ENCODE results near the gene AKR7A2.

The AKR7A2 gene

DNA sequence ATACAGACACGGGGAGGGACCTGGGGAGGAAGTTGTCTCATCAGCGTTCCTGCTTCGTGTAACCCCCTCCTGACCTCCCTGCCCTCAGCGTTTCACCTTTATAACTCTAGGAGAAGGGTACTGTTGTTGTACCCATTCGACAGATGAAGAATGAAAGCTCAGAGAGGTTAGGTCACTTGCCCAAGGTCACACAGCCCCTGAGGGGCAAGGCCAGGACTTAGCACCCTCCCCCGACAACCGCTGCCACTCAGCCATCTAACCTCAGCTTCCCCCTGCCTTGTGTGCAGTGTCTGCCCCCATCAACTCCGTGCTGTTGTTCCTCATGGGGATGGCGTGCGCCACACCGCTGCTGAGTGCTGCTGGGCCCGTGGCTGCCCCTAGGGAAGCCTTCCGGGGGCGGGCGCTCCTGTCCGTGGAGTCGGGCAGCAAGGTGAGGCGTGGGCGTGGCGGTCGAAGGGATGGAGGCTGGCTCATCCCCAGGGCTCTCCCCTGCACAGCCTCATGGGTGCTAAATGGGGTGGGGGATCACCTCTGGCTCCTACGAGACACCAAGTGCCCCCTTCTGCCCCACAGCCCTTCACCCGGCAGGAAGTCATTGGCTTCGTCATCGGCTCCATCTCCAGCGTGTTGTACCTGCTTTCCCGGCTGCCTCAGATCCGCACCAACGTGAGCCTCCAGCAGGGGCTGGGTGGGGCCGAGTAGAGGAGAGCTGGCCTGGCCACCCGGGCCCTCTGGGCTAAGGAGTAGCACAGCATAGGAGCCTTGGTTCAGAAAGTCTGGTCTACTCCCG, 14.2 kb upstream of the AKR7A2 start:
- DNase-seq (ENCODE audit: low read depth, low spot score): no peak

DNA sequence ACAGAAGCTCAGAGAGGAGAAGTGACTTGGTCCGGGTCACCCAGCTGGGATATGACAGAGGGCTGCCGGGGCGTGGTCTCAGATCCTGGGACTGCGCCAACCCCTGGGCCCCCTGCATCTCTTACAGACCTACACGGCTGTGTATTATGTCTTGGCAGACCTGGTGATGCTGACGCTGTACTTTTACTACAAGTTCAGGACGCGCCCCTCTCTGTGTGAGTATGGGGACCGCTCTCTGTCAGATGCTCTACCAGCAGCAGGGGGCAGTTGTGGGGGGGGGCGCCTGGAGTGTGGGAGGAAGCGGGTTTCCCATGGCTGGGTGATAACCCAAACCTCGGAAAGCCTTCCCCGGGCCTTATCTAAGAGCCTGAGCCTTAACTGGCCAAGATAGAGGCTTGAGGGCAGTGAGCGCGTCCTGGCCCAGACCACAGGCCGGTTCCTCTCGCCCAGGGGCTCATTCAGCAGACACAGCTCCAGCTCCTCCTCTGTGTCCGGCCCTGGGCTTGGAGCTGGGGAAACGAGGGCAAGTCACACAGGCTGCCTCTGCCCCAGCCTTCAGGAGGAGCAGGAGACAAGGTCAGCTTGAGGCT, 13.5 kb upstream of the AKR7A2 start:
- DNase-seq (ENCODE audit: low read depth, low spot score): no peak

DNA sequence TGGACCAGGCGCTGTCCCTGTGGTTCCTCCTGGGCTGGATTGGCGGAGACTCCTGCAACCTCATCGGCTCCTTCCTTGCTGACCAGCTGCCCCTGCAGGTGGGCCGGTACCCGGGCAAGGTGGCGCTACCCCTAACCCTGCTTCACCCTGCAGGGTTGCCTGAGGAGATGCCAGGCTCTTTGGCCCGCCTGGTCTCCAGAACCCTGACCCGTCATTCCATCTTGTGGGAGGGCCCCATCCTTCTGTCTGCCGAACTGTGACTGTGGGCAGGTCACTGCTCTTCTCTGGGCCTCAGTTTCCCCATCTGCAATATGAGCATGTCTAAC, 12.7 kb upstream of the AKR7A2 start:
- no peak for DNase-seq (ENCODE audit: low read depth, low spot score)

DNA sequence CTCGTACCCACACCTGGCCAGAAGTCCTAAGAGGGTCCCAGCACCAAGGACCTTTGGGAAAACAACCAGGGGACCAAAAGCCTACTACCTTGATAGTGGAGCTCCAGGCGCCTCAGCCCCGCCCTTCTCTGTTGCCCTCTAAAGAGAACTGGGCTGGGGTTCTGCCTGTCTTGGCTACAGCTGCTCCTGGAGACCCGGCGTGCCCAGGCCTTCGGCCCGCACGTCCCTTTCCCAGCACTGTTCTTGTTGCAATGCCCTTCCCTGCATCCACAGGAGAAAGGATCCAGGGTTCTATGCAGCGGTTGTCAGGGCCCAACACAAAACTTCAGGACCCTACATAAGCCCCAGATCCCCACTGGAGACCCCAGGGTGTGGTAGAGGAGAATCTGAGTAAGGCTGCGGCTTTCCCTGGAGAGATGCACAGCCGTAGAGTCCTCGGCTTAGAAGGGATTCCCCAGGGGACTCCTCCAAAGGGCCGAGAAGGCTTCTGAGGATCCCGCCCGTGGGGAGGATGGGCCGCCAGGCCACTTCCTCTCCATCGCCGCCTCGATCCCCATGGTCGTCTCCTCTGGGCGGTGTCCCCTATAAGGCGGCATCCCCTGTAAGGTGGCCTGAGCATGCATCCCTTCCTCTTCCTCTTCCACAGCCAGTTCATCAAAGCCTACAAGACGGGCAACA, 12.2 kb upstream of the AKR7A2 start:
- DNase-seq (ENCODE audit: low read depth, low spot score): no peak

DNA sequence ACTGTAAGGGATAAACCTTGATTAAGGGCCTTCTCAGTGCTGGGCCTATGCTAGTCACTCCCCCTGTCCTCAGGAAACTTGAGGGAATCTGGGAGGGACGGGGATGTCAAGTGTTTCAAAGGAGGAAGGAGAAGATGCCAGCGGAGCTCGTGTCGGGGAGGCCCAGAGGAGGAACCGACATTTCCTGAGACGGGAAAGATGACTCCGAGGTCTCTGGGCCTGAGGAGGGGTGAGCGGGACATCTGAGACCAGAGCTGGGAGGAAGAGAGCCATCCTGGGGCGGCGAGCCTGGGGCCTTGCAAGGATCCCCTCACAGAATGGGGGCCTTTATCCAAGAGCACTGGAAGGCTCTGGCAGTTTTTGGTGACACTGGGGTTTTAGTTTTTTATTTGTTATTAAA, 10.5 kb upstream of the AKR7A2 start:
- no peak for DNase-seq (ENCODE audit: low read depth, low spot score)

DNA sequence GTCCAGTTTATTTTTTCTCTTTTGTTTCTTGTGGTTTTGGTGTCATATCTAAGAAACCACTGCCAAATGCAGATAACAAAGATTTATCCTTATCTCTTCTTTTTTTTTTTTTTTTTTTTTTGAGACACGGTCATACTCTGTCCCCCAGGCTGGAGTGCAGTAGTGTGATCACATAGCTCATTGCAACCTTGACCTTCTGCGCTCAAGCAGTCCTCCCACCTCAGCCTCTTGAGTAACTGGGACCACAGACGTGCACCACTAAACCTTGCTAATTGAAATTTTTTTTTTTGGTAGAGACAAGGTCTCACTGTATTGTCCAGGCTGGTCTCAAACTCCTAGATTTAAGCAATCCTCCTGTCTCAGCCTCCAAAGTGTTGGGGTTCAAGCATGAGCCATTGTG, 9.1 kb upstream of the AKR7A2 start:
- no peak for DNase-seq (ENCODE audit: low read depth, low spot score)

DNA sequence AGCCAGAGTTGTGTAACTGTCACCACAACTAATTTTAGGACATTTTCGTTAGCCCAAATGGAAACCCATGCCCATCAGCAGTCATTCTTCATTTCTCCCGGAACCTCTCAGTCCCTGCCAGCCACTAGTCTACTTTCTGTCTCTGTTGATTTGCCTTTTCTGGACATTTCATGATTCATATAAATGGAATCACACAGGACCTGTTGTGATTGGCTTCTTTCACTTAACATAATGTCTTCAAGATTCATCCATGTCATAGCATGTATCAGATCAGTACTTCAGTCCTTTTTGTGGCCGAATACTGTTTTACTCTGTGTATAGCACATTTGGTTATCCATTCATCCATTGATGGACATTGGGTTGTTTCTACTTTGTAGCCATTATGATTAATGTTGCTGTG, 7.3 kb upstream of the AKR7A2 start:
- DNase-seq (ENCODE audit: low read depth, low spot score): no peak

DNA sequence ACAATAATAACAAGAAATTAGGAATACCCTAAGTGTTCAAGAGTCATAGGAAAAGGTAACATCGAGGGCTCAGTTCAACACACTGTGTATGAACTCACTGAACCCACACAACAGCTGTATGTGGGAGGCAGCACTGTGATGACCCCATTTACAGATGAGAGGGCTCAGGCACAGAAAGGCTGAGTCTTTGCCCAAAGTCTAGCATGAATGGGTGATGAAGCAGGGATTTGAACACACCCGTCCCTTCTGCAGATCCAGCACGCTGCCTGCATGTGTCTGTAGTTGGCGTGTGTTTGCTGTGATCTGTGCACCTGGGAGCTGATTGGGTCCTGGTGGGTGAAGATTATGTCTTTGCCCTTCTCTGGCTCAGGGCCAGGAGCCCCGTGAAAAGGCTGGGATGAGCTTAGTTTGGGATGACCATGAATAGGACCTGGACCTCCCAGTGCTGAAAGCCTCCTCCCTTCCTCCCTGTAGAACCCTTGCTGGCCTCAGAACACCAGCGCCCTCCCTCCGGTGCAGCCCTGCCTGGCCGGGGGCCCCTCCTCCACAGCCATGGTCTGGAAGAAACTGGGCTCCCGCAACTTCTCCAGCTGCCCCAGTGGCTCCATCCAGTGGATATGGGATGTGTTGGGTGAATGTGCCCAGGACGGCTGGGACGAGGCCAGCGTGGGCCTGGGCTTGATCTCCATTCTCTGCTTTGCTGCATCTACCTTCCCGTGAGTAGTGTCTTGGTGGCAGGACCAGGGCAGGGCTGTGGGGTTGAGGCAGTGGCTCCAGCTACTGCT, 5.4 kb upstream of the AKR7A2 start:
- no peak for DNase-seq (ENCODE audit: low read depth, low spot score)

DNA sequence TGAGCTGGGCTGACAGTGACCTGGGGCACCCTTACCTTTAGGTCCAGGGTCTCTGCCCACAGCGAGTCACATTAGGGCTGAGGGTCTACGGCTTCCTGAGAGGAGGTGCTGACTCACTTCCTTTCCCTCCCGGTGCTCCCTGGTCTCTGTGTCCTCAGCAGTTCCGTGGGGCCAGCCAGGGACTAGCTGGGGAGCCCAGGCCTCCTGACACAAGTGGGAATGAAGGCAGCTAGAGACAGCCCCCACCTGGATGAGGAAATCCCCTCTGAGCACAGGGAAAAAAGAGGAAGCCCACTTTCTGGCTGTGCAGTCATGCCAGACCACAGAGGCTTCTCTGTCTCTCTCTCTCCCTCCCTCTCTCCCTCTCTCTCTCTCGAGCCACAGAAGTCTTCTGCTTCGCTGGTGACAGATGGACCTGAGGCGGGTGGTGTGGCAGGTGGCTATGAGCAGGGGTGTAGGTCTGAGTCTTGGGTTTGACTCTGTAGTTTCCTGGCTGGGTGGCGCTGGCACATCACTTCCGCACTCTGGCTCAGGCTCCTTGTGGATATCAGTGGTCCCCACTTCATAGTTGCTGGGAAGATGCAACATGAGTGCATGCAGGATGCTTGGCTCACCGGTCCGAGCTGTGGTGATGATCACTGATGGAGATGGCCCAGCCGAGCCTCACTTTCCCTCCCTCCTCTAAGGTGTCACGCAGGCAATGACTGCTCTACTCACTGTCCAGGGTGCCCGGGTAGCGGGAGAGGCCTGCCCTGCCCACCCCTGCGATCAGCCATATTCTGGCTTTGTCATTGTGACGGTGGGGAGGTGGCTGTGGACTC, 3.6 kb upstream of the AKR7A2 start:
- no peak for DNase-seq (ENCODE audit: low read depth, low spot score)

DNA sequence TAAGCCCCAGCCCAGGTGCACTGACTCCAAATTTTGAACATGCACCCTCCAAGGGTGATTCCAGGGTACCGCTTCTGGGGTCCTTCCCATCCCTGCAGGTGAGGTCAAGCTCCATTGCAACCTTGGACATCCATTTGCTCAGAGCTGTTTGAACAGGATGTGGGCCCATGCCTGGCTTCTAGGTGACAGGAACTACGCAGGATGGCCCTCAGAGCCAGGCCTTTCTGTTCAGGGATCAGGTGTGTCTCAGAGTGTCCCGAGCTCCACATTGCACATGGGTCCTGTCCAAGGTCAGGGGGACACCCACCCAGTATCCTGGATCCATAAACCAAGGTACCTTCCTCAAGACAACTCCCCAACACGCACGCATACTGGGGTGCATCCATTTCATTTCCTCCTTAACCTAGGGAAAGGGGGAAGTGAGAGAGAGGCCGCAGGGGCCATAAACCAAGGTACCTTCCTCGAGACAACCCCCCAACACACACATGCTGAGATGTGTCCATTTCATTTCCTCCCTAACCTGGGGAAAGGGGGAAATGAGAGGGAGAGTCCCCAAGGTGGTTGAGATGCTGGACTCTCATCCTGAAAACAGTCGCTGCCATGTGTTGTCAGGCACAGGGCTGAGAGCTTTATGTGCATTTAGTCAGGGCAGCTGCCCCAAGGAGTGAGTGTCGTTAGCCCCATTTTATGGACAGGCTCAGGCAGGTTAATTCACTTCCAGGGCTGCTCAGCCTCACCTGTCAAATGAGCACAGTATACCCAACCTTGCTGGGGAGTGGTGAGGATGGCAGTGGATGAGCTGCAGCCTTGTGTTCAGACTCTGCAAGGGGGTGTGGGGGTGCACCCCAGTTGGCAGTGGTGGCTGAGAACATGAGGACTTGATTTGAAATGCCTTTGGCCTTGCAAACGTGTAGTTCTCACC, 2.3 kb upstream of the AKR7A2 start:
- no peak for DNase-seq (ENCODE audit: low read depth, low spot score)

DNA sequence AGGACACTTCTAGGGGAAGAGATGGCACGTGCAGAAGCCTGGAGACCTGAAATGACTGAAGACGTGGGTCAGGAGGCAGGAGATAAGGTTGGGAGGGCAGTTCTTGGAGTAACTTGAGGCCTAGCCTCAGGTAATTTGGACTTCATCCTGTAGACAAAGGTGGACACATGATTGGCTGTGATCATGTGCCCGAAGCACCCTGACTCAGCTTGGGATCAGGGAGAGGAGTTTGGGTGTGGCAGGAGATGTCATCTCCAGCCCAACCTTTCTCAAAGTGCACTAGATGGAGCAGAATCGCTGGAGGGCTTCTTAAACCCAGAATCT, 1.7 kb upstream of the AKR7A2 start:
- no peak for DNase-seq (ENCODE audit: low read depth, low spot score)

DNA sequence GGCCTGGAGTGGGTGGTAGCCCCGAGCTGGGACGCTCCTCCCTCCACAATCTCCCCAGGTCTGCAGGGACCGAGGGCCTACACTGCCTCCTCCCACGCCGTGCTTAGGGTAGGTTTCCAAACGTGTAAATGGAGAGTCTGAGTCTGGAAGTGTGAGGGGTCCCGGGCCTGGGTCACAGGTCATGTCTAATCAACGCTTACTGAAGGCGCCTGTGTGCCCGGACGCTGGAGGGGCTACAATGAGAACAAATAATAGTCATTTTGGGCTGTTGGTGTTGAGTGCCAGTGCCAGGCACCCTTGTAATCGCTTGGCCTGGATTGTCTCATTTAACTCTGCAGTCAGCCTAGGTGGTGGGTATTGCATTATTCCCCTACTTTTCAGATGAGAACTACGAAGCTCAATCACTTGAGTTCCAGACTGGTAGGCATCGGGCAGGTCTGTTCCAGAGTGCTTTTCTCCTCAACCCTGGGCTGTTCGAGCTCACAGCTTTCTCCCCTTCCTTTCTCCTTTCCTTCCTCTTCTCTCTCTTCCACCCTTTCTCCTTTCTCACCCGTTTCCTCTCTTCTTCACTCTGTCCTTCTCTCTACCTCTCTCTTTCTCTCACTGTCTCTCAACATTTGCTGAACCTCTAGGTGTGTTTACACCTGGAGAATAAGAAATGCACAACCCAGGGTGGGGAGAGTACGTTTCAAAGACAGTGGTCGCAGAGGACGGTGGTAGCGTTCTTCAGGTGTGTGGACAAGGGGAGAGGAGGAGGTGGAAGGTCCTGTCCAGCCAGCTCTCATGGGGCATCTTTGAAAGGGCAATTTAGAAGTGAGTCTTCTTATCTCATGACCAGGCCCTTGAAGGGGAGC, 1.1 kb upstream of the AKR7A2 start:
- no peak for DNase-seq (ENCODE audit: low read depth, low spot score)

DNA sequence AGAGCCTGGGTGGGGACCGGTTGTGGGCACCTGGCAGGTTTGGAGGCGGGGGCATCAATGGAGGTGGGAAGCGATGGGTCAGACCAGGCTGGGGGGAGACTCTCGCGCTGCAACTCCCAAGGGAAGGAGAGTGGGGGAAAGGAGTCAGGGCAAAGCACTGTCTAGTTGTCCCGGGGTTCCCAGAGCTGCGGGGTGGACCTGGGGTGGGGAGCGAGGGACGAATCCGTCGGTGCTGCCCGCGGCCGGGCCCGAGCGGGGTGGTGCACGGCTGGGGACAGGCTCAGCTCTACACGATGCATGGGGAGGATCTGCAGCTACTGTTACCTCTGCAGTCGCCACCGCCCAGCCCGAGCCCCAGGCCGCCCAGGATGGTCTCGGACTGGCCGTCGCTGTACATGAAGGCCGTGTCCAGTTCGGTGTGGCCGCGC, 427 bp downstream of the AKR7A2 start:
- DNase-seq (ENCODE audit: low read depth, low spot score): no peak

DNA sequence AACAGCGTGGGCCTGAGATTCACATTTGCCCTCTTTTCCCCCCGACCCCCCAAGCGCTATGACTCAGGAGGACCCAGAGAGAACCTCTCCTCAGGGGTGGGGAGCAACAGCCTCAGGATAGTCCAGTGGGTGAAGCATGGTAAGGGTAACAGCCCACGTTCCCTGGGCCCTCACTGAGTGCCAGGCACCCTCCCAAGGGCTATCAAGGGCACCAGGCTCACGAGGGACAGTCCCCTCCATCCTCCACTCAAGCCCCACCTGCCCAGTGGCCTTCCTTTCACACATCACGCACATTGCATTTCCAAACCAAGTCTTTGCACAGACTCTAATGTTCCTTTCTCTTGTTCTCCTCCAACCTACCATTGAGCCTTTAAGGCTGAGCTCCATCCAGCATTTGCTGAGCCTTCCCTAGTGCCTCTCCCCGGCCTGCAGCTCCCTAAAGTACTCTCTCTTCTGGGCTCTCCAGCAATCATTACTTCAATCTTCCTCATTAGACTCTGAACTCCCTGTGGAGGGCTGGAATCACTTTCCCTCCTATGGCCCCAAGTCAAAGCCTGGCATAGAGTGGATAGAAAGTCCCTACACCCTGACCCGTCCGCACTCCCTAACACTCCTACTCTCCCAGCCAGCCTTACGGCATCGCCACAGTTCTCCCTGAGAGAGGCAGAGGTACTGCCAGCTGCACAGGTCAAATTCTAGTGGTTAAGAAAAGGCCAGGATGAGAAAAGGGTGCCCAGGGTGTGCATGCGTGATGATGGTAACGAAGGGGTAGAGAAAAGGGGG, 1.0 kb downstream of the AKR7A2 start:
- DNase-seq (ENCODE audit: low read depth, low spot score): no peak

DNA sequence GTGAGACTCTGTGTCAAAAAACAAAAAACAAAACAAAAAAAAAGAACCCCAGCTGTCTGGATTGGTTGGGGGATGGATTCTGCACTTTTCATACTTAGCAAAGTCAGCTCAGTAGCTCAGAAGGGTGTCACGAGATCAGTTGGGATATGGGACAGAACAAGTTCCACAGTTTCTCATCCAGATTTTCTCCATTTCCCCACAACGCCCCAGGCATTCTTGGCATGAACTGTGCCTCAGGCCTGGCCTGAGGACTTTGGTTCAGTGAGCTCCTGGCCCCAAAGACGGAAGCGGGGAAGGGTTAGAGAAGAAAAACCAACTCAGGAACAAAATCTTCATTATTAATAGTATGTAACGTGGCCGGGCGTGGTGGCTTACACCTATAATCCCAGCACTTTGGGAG, 1.9 kb downstream of the AKR7A2 start:
- no peak for DNase-seq (ENCODE audit: low read depth, low spot score)

DNA sequence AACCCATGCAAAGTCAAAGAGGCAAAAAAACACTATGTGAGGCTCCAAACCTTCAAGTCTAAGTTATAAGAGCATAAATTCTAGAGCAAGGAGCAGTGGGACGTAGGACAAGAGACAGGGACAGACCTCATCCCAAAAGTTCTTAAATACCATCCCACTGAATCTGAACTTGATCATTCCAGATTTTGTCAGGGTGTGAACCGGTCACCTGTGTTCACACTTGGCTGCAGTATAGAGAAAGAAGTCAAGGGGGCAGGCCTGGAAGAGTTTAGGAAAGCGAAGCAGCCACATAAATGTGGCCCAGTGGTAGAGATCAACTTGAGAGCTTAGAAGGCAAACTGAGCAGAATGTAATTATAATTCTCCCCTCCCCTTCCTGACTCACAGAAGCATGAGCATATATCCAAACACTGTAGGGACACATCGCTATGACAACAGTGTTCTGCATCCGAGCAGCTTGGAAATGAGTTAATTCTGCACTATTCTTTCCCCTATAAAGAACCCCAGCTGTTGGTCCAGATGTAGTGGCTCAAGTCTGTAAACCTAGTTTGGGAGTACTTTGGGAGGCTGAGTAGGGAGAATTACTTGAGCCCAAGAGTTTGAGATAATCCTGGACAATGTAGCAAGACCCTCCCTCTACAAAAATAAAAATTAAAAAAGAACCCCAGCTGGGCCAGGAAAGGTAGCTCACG, 2.7 kb downstream of the AKR7A2 start:
- DNase-seq (ENCODE audit: low read depth, low spot score): no peak

DNA sequence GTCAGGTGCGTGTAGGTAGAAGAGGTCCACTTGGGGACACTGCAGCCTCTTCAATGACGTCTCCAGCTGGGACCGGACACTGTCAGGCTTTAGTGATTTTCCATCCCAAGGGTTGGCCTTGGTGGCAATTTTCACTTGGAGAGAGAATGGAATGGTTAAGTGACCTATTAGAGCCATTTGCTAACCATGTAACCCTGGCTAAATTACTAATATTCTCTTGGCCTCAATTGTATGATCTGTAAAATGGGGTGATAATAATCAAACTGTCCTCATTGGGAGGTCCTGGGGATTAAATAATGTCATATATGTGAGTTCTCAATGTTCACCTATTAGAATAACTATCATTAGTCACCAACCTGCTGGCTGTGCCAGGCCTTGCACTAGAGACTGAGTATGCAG, 3.4 kb downstream of the AKR7A2 start:
- no peak for DNase-seq (ENCODE audit: low read depth, low spot score)

DNA sequence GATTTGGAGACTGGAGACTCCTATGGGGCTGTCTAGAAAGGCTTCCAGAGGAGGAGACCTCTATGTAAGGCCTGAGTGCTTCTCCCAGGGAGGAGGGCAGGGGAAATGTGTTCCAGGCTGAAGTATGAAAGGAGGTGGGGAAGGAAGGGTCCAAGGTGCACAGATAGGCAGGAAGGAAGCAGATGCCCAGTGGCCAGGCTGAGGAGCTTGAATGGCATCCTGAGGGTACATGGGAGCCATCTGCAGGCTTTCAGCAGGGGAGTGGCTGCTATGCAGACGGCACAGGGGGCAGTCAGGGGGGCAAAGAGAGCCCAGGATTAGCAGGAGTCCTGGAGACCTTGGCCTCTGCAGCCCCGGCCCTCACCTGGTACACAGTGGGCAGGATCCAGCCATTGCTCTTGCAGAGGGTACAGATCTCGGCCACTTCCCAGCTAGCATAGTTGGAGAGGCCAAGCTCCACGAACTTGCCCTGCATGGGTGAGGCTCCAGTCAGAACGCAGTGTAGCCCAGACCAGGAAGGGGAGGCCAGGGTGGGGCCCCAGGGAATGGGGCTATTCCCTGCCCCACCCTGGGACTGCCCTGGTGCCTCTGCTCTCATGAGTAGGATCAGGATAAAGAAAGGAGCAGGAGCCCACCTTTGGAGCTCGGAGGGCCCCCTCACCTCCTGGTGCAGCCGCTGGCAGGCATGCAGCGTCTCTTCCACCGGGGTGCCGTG, 4.0 kb downstream of the AKR7A2 start:
- DNase-seq (ENCODE audit: low read depth, low spot score): no peak
